ENCODE measurements around the gene BANP.
"Not testable (repeated sequence)": the region's sequence is repeated elsewhere in the genome, so short reads cannot be mapped to it uniquely, and the experiment has no call there.

The BANP gene, protein sequence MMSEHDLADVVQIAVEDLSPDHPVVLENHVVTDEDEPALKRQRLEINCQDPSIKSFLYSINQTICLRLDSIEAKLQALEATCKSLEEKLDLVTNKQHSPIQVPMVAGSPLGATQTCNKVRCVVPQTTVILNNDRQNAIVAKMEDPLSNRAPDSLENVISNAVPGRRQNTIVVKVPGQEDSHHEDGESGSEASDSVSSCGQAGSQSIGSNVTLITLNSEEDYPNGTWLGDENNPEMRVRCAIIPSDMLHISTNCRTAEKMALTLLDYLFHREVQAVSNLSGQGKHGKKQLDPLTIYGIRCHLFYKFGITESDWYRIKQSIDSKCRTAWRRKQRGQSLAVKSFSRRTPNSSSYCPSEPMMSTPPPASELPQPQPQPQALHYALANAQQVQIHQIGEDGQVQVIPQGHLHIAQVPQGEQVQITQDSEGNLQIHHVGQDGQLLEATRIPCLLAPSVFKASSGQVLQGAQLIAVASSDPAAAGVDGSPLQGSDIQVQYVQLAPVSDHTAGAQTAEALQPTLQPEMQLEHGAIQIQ

DNA sequence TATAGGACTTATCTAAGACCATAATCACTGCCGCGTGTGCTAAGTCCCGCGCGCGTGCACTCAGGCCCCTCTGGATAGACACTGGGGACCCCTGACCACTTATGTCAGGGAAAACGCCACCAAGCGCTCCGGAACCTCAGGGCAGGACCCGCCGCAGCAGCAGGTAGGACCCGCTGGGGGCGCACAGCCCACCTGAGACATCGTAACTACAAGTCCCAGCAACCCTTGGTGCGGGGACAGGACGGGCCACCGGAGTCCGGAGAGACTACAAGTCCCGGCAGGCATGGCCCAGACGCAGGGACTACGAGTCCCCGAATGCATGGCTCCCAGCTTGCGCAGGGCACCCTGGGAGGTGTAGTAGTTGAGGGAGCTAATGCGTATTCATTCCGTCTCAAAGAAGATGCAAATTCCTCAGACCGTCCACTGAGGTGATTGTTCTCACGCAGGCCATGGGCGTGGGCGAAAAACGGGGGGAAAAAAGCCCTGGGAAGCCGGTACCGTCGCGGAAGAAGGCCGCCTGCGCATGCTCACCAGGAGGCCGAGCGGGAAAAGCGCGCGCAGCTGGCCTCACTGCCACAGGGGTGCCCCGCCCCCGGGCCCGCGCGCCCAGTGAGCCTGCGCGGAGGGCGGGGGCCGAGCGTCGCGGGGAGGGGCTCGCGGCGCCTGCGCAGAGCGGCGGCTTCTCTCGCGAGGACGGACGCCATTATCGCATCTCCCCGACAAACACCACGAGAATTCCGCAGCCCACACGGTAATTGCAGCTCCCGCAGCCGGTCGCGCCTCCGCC lies at the start of gene BANP:
BANP (plus strand) TSS at position 670 of the 787 bp plus-strand sequence. CDS start 23,682 bp downstream, outside the sequence.
- DNase-seq: peak; percentile 67

DNA sequence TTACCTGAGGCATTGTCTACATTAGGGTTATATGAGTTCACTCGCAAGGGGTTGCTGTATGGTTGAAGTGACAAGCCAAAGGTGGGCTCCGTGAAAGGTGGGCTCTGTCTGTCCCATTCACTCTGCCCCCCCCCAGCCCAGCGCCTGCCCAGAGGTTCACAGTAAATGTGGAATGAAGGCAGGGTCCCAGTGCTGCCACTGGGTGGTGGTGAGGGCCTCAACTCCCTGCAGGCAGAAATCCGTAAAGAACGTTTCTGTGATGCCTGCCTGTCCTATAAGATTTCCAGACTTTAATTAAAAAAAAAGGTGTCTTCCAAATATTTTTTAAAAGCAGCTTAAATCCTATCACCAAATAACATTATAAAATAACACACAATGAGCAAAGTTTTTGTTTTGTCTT lies 46.3 kb upstream of the BANP start:
- not testable (repeated sequence) for DNase-seq

DNA sequence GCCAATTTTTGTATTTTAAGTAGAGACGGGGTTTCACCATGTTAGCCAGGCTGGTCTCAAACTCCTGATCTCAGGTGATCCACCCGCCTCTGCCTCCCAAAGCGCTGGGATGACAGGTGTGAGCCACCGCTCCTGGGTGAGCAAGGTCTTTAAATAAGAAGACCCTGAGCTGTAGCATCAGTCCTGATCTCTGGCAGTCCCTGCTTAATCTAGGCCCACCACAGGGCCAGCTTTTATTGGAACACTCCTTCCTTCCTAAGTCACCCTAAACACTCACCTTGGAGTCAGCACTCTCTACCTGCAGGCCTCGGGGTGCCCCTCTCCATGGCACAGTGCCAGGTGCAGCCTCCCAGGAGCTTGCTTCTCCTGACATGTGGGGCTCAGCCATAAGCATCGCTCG lies 45.7 kb upstream of the BANP start:
- DNase-seq: not testable (repeated sequence)

DNA sequence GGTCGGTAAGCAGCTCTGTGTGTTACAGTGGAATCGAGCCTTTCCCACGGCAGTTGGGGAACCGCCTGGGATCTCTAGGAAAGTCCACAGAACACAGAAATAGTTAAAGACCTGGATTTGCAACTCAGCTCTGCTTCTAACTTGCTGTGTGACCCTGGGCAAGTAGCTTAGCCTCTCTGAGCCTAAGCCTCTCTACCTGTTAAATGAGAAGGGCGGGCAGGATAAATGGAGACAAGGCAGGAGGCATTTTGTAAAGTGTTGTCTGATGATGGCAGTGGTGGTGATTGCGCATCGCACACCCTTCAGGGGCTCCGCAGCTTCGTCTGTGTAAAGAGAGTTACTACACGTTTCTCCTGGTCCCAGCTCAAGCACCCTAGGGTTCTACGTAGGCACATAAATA lies 43.1 kb upstream of the BANP start:
- not testable (repeated sequence) for DNase-seq

DNA sequence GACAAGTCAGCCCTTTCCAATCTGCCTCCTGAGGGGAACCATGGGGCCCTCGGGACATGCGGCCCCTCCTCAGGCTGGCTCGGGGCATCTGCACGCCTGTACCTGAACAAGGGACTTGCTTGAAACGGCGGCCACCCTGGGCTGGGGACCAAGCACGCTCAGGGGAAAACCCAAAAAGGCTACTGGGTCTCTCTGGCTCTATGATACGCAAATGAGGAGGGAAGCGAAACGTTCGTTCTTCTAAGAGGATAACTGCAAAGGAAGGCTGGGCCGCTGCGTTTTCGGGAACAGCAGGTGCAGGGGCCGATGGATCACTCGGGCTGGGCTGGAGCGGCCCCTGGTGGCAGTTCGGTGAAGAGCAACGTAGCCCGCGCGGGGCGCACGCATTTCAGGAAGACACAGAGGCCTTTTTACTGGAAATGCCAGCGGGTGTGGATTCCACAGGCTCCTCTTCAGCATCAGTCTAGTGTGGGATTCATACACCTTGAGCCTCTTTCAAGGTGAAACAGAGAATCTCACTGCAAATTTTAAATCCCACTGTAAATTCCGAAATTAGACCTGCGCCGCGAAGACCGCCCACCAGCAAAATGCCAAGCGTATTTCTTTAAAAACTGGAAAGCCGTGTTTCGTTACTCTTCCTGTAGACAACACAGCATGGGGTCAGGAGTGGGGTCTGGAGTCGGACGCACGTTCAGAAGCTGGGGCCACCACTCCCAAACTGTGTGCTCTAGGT lies 41.9 kb upstream of the BANP start:
- not testable (repeated sequence) for DNase-seq

DNA sequence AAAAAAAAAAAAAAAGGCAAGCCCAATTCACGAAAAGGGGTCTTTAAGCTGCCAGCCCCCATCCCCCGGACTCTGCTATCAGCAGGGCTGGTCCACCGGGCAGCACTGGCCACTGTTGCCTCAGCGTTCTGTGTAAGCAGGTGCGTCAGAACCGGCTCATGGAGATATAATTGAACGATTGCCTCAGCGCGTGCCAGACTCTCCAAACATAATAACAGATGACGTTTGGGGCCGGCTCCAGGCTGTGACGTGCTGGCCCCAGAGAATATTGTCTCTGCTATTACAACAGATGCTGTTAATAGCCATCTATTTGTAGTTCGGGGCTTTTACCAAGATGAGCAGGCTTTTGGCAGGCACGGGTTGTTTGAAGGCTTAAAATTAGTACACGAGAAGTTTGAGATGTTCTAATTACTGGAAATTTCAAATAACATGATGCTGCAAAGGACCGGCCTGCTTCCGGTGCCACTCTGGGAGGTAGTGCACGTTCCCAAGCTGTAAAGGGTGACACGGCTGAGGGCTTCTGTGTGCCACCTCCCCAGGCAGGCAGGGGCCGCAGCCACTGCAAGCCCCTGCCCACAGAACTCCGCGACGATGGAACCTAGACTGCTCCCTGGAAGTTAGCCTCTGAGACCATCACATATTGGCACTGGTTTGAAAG lies 40.0 kb upstream of the BANP start:
- not testable (repeated sequence) for DNase-seq

DNA sequence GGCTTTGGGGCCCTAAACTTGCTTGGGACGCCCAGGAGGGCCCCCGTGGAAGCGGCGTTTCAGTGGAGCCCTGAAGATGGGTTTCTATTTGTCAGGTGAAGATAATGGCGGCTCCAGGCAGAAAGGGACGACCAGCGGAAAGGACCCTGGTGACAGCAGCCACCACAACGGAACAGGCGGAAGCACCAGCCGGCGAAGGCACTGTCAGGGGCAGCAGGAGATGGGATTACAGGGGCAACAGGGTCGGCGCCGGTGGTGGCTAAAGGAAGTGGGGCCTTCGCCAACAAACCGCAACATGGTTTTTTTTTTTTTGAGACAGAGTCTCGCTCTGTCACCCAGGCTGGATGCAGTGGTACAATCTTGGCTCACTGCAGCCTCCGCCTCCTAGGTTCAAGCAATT lies 38.5 kb upstream of the BANP start:
- DNase-seq: not testable (repeated sequence)

DNA sequence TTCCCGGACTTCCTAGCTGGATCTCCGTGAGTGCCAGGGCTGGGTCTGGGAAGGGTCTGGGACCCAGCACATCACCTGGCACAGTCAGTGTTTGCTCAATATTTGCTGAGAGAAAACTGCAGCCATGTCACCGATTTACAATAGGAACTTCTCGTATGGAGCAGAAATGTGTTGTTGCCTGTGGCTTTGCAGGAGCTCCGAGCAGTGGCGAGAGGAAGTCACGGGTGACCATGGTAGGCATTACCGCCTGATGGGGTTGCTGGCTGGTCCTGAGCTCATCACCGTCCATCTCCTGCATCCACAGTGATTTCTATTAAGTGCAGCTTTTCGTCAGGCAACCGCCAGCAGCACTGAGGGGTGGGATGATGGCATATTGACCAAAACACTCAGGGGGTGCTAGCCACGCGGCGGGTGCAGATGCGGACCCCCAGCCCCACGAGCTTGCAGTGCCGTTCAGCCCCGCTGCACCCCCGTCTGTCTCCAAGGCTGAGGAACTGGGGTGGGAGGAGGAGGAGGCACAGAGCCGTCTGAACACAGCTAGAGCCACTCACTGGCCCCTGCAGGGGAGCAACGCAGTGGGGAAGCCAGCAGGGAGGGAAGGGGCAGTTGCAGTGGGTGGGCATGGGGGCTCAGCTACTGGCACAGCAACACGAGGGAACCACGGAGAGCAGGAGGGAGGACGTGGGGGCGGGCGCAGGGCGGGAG lies 37.1 kb upstream of the BANP start:
- DNase-seq: not testable (repeated sequence)

DNA sequence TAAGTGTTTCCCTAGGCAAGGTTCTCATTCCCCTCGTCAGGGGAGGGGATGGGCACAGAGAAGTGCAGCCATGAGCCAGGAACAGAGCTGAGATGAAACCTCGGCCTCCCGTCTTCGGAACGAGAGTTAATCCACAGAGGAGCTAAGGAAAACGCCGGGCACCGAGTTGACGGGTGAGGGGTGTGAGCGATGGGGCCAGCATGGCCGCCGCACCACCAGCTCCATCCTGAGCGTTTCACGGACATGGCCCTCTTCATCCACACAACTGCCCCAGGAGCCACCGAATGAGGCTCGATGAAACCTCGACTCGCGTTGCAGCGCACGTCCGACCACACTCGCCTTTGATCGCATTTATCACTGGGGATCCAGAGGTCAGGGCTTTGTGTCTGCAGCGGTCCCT lies 36.4 kb upstream of the BANP start:
- DNase-seq: no peak

DNA sequence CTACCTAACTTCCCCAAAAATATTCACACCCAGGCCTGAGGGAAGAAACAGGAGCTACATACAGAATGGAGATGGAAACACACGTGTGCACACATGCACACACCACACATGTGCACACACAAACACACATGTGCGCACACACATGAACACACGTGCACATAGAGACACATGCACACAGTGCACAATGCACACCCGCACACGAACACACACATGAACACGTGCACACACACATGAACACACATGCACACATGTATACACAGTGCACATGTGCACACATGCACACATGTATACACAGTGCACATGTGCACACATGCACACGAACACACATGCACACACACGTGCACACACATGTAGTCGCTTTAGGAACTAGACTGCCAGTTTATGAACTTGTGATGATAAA lies 33.7 kb upstream of the BANP start:
- no peak for DNase-seq

DNA sequence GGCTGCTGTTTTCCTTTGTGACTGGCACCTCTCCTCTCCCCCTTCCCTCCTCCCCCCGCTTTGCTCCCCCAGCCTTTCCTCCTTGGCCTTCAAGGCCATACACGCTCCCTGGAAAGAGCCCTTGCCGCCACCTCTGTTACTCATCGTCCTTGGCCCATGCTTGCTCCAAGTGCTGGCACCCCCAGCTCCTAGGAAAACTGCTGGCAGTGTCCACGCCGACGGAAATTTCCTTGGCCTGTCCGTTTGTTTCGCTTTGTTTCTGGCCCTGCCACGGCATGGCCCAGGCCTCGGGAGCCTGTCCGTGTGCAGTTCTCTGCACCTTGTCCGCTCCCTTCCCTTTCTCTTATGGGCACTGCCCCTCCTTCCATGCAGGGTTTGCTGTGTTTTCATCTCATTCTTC lies 32.9 kb upstream of the BANP start:
- DNase-seq: no peak

DNA sequence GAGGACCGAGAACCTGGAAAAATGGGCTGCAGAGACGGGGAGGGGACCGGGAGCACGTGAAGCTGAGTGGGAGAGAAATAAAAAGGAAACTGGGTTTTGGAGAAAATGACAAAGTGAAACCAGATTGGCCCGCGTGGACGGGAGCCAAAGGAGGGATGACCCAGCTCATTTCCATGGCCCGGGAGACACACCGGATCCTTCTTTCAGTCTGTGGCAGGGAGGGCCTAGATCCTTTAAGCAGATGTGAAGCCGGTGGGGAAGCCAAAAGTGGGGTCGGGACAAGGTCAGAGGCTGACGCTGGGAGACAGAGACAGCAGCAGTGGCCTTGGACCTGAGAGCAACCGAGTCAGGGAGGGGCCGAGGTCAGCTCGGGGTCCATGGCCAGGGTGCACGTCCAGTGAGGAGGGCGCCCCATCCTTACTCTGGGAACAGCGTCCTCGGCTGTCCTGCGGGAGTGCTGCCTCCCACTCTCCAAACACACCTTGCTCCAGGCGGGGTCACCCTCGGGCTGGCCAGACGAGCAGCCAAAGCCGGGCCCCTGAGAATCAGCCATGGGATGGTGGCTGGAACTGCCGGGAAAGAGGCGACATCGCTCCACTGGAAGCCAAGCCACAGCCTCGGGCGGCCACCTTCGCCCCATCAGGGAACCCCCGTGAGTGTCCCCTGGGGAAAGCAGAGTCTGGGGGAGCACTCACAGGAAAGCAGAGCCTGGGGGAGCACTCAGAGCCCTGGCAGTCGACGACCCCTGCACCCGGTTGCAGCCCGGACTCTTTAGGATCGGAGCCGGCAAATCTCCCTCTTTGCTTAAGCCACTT lies 32.2 kb upstream of the BANP start:
- no peak for DNase-seq

DNA sequence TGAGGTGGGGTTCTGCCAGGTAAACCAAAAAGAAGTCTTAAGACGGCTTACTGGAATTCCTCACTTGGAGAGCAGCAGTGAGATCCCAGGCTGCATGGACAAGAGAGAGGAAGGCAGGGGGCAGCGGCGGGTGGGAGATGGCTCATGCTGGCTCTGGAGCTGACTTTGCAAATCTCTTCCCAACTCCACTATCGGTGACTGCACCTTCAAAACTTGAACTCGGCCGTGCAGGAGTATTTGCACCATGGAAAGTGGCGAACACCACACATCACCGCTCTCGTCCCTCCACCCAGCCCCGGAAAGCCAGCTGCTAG lies 31.6 kb upstream of the BANP start:
- no peak for DNase-seq

DNA sequence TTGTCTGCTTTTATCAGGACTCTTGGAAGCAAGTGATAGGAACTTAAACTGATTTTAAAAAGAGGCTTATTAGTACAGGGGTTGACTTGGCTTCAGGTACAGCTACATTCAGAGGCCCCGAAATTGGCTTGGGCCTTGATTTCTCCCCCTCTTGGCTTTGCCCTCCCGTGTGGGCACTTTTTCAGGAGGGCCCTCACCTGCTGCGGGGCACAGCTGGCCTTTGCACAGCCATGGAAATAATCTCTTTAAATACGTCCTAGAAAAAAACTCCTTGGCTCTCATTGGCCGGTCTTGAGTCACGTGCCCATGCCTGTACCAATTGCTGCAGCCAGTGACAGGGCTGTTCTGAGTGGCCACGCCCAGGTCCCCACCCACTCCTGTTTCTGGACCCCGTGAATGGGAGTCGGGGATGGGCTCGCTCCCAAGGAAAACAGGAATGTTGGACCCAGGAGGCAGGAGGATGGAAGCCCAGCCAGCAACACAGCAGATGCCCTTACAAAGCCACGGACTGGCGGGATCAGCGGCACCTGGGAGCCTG lies 29.9 kb upstream of the BANP start:
- no peak for DNase-seq

DNA sequence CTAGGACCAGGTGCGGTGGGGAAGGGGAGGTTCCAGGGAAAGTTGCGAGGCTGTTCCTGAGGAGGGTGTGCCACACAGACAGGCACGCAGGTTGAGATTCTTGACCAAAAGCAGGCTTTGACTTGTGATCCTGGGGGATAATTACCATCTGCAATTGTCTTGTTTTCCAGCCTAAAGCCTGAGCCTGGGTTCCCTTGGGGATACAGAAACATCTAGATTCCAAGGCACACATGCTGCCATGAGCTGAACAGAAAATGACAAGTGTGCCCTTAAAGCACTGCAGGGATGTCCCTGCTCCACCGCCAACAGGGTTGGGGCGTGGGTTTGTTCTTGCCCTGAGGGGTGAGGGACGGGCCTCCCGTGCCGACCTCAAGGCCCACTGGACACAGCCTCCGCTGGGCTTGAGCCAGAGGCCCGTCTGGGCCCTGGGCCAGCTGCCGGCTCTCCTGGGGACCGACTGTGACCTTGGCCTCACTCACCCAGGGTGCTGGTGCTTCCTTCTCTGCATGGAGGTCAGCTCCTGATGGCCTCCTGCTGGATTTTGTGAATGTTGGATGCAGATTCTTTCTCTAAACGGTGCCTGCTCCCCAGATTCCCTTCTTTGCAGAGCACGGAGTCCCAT lies 28.9 kb upstream of the BANP start:
- DNase-seq: no peak

DNA sequence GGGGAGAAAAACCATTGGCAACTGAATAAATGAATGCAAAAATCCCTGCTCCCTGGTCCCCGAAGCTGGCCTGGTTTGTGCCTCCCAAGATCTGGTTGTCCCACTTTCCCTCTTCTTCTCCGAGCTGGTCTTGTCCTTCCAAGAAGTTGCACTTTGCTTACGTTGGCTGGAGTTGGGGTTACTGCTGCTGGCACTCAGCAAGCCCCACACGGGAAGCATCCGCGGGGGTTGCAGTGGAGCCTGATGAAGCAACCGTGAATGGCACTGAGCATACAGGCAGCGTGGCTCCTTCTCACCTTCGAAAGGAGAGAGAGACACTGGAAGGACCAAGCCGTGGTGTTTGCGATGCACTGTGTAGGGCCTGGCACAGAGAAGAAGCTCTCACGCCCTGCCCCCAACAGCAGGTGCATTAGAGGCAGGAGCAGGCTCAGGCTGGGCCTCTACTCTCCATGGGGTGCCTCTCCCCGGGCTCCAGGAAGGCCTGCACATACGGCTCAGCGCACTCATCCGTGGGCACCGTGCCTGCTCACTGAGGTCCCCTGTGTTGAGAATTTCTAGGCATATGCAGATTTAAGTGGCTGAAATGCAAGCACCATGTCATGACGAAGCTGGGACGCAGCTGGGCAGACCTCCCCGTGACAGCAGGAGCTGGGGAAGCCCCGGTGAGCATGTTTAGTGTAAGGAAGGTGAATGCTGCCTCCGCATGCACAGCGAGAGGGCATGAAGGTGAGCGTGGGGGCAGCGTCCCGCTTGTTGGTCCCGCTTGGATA lies 27.0 kb upstream of the BANP start:
- DNase-seq: peak; percentile 72

DNA sequence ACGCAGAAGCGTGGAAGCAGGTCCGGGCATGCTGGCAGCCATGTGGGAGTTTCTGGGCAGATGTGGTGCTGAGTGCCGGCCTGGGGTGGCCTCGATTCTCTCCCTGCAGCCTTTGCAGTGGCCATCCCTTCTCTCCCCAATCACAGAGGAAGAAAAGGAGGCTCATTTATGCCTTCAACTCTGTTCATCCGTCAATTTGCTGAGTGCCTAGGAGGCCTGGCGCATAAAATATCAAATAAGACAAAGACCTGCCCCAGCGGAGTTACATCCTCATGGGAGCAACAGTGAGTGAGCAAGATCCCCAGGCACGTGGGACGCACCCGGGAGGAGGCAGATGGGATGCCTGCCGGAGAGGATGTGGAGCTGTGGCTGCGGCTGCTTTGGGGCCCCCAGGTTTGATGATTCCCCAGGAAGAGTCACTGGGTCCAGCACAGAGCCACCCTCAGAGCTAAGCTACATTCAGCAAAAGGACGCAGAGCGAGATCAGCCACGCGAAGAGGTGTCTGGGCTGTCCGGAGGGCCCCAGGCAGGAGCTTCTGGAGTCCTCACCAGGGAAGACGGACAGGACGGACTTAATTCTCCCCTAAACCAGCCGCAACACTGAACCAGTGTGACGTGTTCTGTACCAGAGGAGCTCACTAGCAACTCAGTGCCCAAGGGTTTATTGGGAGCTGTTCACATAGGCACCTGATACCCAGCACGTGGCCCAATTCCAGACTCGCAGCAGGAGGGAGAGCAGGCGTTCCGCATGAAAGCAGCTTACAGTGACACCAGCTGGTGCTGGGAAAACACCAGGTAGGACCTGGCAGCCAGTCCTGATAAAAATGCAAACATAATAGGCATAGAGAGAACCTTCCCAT lies 26.2 kb upstream of the BANP start:
- DNase-seq: peak; percentile 88
